Sigmoid colon (tissue), 7 donors: ENCODE measurements around the gene CXCL3. TPM values are rescaled to one million over a fixed set of nuclear protein-coding genes. Genes with fewer than 3 reads are reported as not detected.

Source experiments
- DNase-seq: peaks from one replicate; pipeline ENCODE4 v3.0.0-alpha.2; 2019
- H3K27ac ChIP-seq, 4 donors: fragments of 200-600 bp; sonication (generic); one replicate each; pipeline ENCODE4 v1.5.1; 2016 to 2019; ENCODE audit warnings: mild to moderate bottlenecking in 1 of 4
- H3K27me3 ChIP-seq, 3 donors: fragments of 200-600 bp; sonication (generic); one replicate each; pipeline ENCODE4 v1.5.1; 2019; ENCODE audit warnings: mild to moderate bottlenecking in 1 of 3
- H3K36me3 ChIP-seq, 4 donors: fragments of 200-600 bp; sonication (generic); one replicate each; pipeline ENCODE4 v1.5.1; 2016 to 2019
- H3K4me1 ChIP-seq, 4 donors: fragments of 200-600 bp; sonication (generic); one replicate each; pipeline ENCODE4 v1.5.1; 2017 to 2019
- H3K4me3 ChIP-seq, 4 donors: fragments of 200-600 bp; sonication (generic); one replicate each; pipeline ENCODE4 v1.5.1; 2017 to 2019; ENCODE audit warnings: mild to moderate bottlenecking in 2 of 4, moderate library complexity in 1 of 4
- H3K9me3 ChIP-seq, 4 donors: fragments of 200-600 bp in 3 of 4; sonication (generic) in 3 of 4; one replicate each; pipeline versions ENCODE4 v1.5.1 to v1.6.1; 2013 to 2019
- EP300 ChIP-seq, 4 donors: sonication (generic); formaldehyde crosslinking; IDR thresholded peaks; one replicate each; pipeline ENCODE4 v1.6.1; 2017; ENCODE audit warnings: antibody characterized with exemption in 4 of 4
- POLR2A ChIP-seq, 2 donors: fragments of 450-650 bp; IDR thresholded peaks; one replicate each; pipeline ENCODE4 v1.6.1; 2016; ENCODE audit warnings: antibody characterized with exemption in 2 of 2, mild to moderate bottlenecking in 2 of 2, moderate library complexity in 2 of 2
- POLR2AphosphoS5 ChIP-seq, 4 donors: sonication (generic); formaldehyde crosslinking; IDR thresholded peaks; one replicate each; pipeline ENCODE4 v1.6.1; 2017; ENCODE audit warnings: antibody characterized with exemption in 4 of 4
- WGBS, 2 donors: extraction: QIAGEN DNeasy Blood & Tissue Kit; methylation state at CpG; one replicate each; pipeline ENCODE4 v1.1.7; 2013; 5-methylcytosine and 5-hydroxymethylcytosine counted together
- intact Hi-C: fragments of 100-400 bp; cut with DNase I; formaldehyde crosslinking; loops from one replicate; pipeline ENCODE4 v1.15.1; 2023
- polyA plus RNA-seq, 3 donors: library from polyadenylated mRNA; stranded (reverse); fragments of 200-250 nt; gene quantifications; one replicate each; pipeline ENCODE4 v1.2.3, GENCODE V29; 2013
- total RNA-seq, 4 donors: library from RNA; depleted of rRNA; stranded (reverse); fragments of >200 nt; gene quantifications; one replicate each; pipeline ENCODE4 v1.1.0, GENCODE V29; 2016
- TF ChIP-seq, protein P1 (sequence below), 4 experiments: fragments of 450-650 bp in 3 of 4; fragments of 200-600 bp in 1 of 4; IDR thresholded peaks; one replicate each; pipeline ENCODE4 v1.5.1; 2016 to 2019; ENCODE audit warnings: antibody characterized with exemption in 4 of 4, mild to moderate bottlenecking in 3 of 4, moderate library complexity in 2 of 4
- donor health status: healthy with polysubstance abuse.
- donor health status: Bipolar disorder and iron deficiency.
- donor health status: healthy.

CXCL3 gene
- total and polyA plus RNA-seq, 7 donors, result 2.4 to 82.2 (median 4.1) TPM; not detected in 3

DNA sequence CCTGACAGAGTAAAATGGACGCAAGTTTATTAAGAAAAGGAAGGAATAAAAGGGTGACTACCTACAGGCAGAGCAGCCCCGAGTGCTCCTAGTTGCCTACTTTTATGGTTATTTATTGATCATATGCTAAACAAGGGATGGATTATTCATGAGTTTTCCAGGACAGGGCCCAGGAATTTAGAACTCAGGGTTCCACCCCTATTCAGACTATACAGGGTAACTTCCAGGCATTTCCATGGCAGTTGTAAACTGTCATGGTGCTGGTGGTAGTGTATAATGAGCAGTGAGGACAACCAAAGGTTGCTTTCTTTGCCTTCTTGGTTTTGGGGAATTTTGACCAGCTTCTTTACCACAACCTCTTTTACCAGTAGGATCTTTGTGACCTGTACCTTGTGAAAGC, 27.7 kb upstream of the CXCL3 start:
- intact Hi-C loops, result no loop called here
- DNase-seq, result no peak
- no peaks in the 10 kb centered on the region for H3K36me3 ChIP-seq
- H3K4me1 ChIP-seq, result no peaks in the 10 kb centered on the region
- no peak overlapping the region for H3K4me3 ChIP-seq
- 85 to 89% methylated on average over 2 of the region's 2 CpGs for WGBS, 2 donors
- H3K27me3 ChIP-seq, result no peaks in the 10 kb centered on the region
- no peak overlapping the region for H3K27ac ChIP-seq
- no peak for TF ChIP-seq POLR2A (IDR thresholded peaks at IDR 0.05)
- no peak for TF ChIP-seq POLR2AphosphoS5 (IDR thresholded peaks at IDR 0.05)
- no peak for TF ChIP-seq EP300 (IDR thresholded peaks at IDR 0.05)
- TF ChIP-seq, protein P1, sequence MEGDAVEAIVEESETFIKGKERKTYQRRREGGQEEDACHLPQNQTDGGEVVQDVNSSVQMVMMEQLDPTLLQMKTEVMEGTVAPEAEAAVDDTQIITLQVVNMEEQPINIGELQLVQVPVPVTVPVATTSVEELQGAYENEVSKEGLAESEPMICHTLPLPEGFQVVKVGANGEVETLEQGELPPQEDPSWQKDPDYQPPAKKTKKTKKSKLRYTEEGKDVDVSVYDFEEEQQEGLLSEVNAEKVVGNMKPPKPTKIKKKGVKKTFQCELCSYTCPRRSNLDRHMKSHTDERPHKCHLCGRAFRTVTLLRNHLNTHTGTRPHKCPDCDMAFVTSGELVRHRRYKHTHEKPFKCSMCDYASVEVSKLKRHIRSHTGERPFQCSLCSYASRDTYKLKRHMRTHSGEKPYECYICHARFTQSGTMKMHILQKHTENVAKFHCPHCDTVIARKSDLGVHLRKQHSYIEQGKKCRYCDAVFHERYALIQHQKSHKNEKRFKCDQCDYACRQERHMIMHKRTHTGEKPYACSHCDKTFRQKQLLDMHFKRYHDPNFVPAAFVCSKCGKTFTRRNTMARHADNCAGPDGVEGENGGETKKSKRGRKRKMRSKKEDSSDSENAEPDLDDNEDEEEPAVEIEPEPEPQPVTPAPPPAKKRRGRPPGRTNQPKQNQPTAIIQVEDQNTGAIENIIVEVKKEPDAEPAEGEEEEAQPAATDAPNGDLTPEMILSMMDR (IDR thresholded peaks at IDR 0.05), result no peak
- H3K9me3 ChIP-seq, result no peaks in the 10 kb centered on the region

DNA sequence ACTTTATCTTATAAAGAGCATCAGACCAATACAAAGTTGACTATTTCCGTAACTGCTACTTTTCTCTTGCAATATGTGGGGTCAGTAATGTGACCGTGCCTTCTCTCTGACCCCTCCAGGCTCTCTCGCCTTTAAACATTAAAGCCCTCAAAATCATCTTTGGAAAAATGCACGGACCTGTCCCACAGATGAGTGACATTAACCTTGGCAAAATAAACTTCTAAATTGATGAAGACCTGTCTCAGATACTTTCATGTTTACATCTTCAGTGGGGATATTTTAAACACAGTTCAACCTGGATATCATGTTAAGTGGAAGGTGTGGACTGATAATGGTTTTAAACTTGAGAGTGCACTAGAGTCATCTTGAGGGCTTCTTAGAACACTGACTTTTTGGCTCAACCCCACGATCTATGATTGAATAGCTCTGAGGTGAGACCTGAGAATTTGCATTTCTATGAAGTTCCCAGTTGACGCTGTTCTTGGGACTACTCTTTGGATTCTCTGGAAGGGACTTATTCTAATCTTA, 26.7 kb upstream of the CXCL3 start:
- 84 to 91% methylated on average over 6 of the region's 6 CpGs for WGBS, 2 donors
- H3K4me3 ChIP-seq, result no peak overlapping the region
- intact Hi-C loops, result no loop called here

GRCh38 chr4:74063859-74064258, 25.4 kb upstream of the CXCL3 start:
- H3K27ac ChIP-seq, result no peak overlapping the region
- intact Hi-C loops, result no loop called here
- no peaks in the 10 kb centered on the region for H3K36me3 ChIP-seq
- no peaks in the 10 kb centered on the region for H3K4me1 ChIP-seq
- H3K9me3 ChIP-seq, result no peaks in the 10 kb centered on the region
- DNase-seq, result no peak
- TF ChIP-seq POLR2A (IDR thresholded peaks at IDR 0.05) (no peak), EP300 (IDR thresholded peaks at IDR 0.05) (no peak)
- TF ChIP-seq, protein P1 (IDR thresholded peaks at IDR 0.05), result no peak
- WGBS, 2 donors, result 14 to 47% methylated on average over 1 of the region's 1 CpG
- H3K27me3 ChIP-seq, result no peaks in the 10 kb centered on the region
- no peak overlapping the region for H3K4me3 ChIP-seq

More for the DNA sequence above, 26.7 kb upstream of the CXCL3 start:
- Histone ChIP-seq H3K27me3 (no peaks in the 10 kb centered on the region), H3K27ac (no peak overlapping the region), H3K4me1 (no peaks in the 10 kb centered on the region), H3K36me3 (no peaks in the 10 kb centered on the region), H3K9me3 (no peaks in the 10 kb centered on the region)
- TF ChIP-seq POLR2A (IDR thresholded peaks at IDR 0.05) (no peak), EP300 (IDR thresholded peaks at IDR 0.05) (no peak), POLR2AphosphoS5 (IDR thresholded peaks at IDR 0.05) (no peak)
- TF ChIP-seq, protein P1 (IDR thresholded peaks at IDR 0.05), result no peak
- DNase-seq, result no peak

DNA sequence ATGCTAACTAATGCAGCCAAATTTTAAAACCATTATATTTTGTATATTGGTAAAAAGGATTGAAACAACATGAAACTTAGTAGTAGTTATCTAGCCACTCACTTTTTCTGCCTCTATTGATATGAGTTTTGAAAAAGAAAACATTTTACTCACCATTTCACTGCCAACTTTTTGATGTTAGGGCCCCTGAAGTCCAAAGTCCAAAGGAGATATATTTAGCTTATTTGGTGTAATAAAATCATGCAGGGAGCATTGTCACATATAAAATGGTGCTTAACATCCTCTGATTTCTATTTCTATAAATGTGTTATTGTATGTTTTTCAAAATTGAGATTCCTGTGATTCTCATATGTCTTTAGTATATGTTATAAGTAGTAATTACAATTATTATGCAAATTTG, 24.5 kb upstream of the CXCL3 start:
- TF ChIP-seq POLR2A (IDR thresholded peaks at IDR 0.05) (no peak), EP300 (IDR thresholded peaks at IDR 0.05) (no peak), POLR2AphosphoS5 (IDR thresholded peaks at IDR 0.05) (no peak)
- TF ChIP-seq, protein P1 (IDR thresholded peaks at IDR 0.05), result no peak

GRCh38 chr4:74061430-74061829, 22.9 kb upstream of the CXCL3 start:
- no peak for DNase-seq

More for the DNA sequence above, 24.5 kb upstream of the CXCL3 start:
- Histone ChIP-seq H3K4me1 (no peaks in the 10 kb centered on the region), H3K27ac (no peak overlapping the region), H3K9me3 (no peaks in the 10 kb centered on the region), H3K4me3 (no peak overlapping the region), H3K27me3 (no peaks in the 10 kb centered on the region), H3K36me3 (no peaks in the 10 kb centered on the region)
- intact Hi-C loops, result no loop called here
- no peak for DNase-seq

More at GRCh38 chr4:74061430-74061829, 22.9 kb upstream of the CXCL3 start:
- Histone ChIP-seq H3K36me3 (no peaks in the 10 kb centered on the region), H3K27me3 (no peaks in the 10 kb centered on the region), H3K27ac (no peak overlapping the region), H3K4me1 (no peaks in the 10 kb centered on the region), H3K9me3 (no peaks in the 10 kb centered on the region), H3K4me3 (no peak overlapping the region)
- no peak for TF ChIP-seq EP300 (IDR thresholded peaks at IDR 0.05)
- intact Hi-C loops, result no loop called here
